Nephron (organoid): ENCODE data around the gene ATP6V1G3.
"Not testable (repeated sequence)": the region's sequence is repeated elsewhere in the genome, so short reads cannot be mapped to it uniquely, and the experiment has no call there.

Experiments used
- H3K27ac Mint-ChIP-seq, 3 experiments: 2 replicates each; pipeline ENCODE4 v1.8.0; 2020; ENCODE audit warnings: mixed read lengths in 3 of 3, mild to moderate bottlenecking in 2 of 3, moderate library complexity in 1 of 3
- H3K27me3 Mint-ChIP-seq: 2 replicates; pipeline ENCODE4 v1.8.0; 2021; ENCODE audit warnings: low read depth, mild to moderate bottlenecking, moderate library complexity, mixed read lengths
- H3K36me3 Mint-ChIP-seq: 2 replicates; pipeline ENCODE4 v1.8.0; 2020; ENCODE audit warnings: low read depth, mixed read lengths
- H3K4me1 Mint-ChIP-seq: 2 replicates; pipeline ENCODE4 v1.8.0; 2020; ENCODE audit warnings: mixed read lengths
- H3K4me3 Mint-ChIP-seq, 3 experiments: 2 replicates each; pipeline ENCODE4 v1.8.0; 2020; ENCODE audit warnings: mild to moderate bottlenecking in 3 of 3, mixed read lengths in 3 of 3, moderate library complexity in 2 of 3
- H3K9me3 Mint-ChIP-seq: 2 replicates; pipeline ENCODE4 v1.8.0; 2020; ENCODE audit warnings: mixed read lengths
- CTCF ChIP-seq, 3 experiments: fragments of 200-600 bp; sonication (generic); IDR thresholded peaks; one replicate each; pipeline ENCODE4 v1.5.0; 2021; ENCODE audit warnings: antibody characterized with exemption in 3 of 3; ENCODE audit not compliant: unreplicated experiment in 3 of 3

ATP6V1G3 gene, protein sequence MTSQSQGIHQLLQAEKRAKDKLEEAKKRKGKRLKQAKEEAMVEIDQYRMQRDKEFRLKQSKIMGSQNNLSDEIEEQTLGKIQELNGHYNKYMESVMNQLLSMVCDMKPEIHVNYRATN

DNA sequence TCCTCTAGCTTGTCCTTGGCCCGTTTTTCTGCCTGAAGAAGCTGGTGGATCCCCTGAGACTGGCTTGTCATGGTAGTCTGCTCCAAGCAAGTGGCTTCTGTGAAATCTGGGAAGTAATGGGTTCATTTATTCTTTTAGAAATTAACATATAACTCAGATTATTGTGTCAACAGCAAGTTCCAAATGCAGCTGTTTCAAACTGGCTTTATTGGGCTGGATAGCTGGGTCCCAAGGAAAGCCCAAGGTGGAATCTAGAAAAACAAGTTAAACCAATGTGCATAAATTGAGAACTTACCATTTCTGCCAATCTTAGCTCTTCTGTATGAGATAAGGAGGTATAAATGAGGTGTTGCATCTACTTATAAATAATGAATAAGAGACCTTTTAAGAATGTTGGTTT lies at the start of gene ATP6V1G3:
TSS of gene ATP6V1G3 (minus strand) at position 101 of the 400 bp plus-strand sequence. CDS start at position 71, 30 bp downstream.
- H3K4me3 Mint-ChIP-seq = no peak within 1 kb of the TSS
- H3K9me3 Mint-ChIP-seq = no peaks in the 10 kb centered on the region
- no peaks in the 10 kb centered on the region for H3K27me3 Mint-ChIP-seq
- no peaks in the 10 kb centered on the region for H3K36me3 Mint-ChIP-seq
- H3K4me1 Mint-ChIP-seq = peaks cover 7% of the 10 kb centered on the region
- no peak for TF ChIP-seq CTCF (IDR thresholded peaks at IDR 0.05; ENCODE audit: unreplicated experiment in 3 of 3)
- H3K27ac Mint-ChIP-seq = no peak within 1 kb of the TSS

GRCh38 chr1:198588845-198589244 lies 48.4 kb upstream of the ATP6V1G3 start:
- Mint-ChIP-seq H3K27ac (no peak overlapping the region), H3K4me3 (no peak overlapping the region), H3K27me3 (no peaks in the 10 kb centered on the region), H3K9me3 (peaks cover 21% of the 10 kb centered on the region), H3K36me3 (peaks cover 4% of the 10 kb centered on the region), H3K4me1 (no peaks in the 10 kb centered on the region)
- TF ChIP-seq CTCF (IDR thresholded peaks at IDR 0.05; ENCODE audit: unreplicated experiment in 3 of 3) = no peak

DNA sequence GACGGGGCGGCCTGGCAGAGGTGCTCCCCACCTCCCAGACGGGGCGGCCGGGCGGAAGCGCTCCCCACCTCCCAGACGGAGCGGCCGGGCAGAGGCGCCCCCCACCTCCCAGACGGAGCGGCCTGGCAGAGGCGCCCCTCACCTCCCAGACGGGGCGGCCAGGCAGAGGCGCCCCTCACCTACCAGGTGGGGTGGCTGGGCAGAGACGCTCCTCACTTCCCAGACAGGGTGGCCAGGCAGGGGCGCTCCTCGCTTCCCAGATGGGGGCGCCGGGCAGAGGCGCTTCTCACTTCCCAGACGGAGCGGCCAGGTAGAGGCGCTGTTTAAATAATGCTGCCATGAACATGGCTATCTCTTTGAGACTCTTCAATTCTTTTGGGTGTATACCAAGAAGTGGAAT lies 43.7 kb upstream of the ATP6V1G3 start:
- no peak overlapping the region for H3K27ac Mint-ChIP-seq
- no peak overlapping the region for H3K4me3 Mint-ChIP-seq
- H3K27me3 Mint-ChIP-seq = peaks cover 3% of the 10 kb centered on the region
- TF ChIP-seq CTCF (IDR thresholded peaks at IDR 0.05; ENCODE audit: unreplicated experiment in 3 of 3) = no peak
- H3K9me3 Mint-ChIP-seq = peaks cover 21% of the 10 kb centered on the region
- peaks cover 13% of the 10 kb centered on the region for H3K36me3 Mint-ChIP-seq
- no peaks in the 10 kb centered on the region for H3K4me1 Mint-ChIP-seq

- not testable (repeated sequence) for H3K4me1 Mint-ChIP-seq, H3K4me3 Mint-ChIP-seq
- peaks cover 18% of the 10 kb centered on the region for H3K9me3 Mint-ChIP-seq
Measured at GRCh38 chr1:198583209-198583802, 42.8 kb upstream of the ATP6V1G3 start.

GRCh38 chr1:198577444-198577843 lies 37.0 kb upstream of the ATP6V1G3 start:
- no peak overlapping the region for H3K27ac Mint-ChIP-seq
- H3K36me3 Mint-ChIP-seq = peaks cover 9% of the 10 kb centered on the region
- H3K9me3 Mint-ChIP-seq = peaks cover 12% of the 10 kb centered on the region
- H3K4me3 Mint-ChIP-seq = no peak overlapping the region
- no peaks in the 10 kb centered on the region for H3K4me1 Mint-ChIP-seq
- TF ChIP-seq CTCF (IDR thresholded peaks at IDR 0.05; ENCODE audit: unreplicated experiment in 3 of 3) = no peak
- H3K27me3 Mint-ChIP-seq = no peaks in the 10 kb centered on the region

More at GRCh38 chr1:198583209-198583802, 42.8 kb upstream of the ATP6V1G3 start:
- peaks cover 13% of the 10 kb centered on the region for H3K36me3 Mint-ChIP-seq
- H3K27me3 Mint-ChIP-seq, H3K27ac Mint-ChIP-seq: not testable (repeated sequence)

- H3K27ac Mint-ChIP-seq = no peak overlapping the region
- no peaks in the 10 kb centered on the region for H3K27me3 Mint-ChIP-seq
- no peaks in the 10 kb centered on the region for H3K36me3 Mint-ChIP-seq
- no peak for TF ChIP-seq CTCF (IDR thresholded peaks at IDR 0.05; ENCODE audit: unreplicated experiment in 3 of 3)
- H3K9me3 Mint-ChIP-seq = peaks cover 1% of the 10 kb centered on the region
- no peaks in the 10 kb centered on the region for H3K4me1 Mint-ChIP-seq
- H3K4me3 Mint-ChIP-seq = no peak overlapping the region
Measured at GRCh38 chr1:198575798-198576641, 35.5 kb upstream of the ATP6V1G3 start.
